HepG2 (cell line): ENCODE measurements around the gene OR8G1.

Experiments
- SP2 ChIP-seq: sonication (generic); formaldehyde crosslinking; IDR thresholded peaks from 2 replicates; pipeline ENCODE4 v1.5.1; 2020; ENCODE audit warnings: mild to moderate bottlenecking, missing genetic modification reagents
- TF ChIP-seq, protein P1 (sequence below): sonication (generic); formaldehyde crosslinking; conservative IDR thresholded peaks from 2 replicates; pipeline ENCODE4 v1.4.0; 2020; ENCODE audit warnings: missing genetic modification reagents

DNA sequence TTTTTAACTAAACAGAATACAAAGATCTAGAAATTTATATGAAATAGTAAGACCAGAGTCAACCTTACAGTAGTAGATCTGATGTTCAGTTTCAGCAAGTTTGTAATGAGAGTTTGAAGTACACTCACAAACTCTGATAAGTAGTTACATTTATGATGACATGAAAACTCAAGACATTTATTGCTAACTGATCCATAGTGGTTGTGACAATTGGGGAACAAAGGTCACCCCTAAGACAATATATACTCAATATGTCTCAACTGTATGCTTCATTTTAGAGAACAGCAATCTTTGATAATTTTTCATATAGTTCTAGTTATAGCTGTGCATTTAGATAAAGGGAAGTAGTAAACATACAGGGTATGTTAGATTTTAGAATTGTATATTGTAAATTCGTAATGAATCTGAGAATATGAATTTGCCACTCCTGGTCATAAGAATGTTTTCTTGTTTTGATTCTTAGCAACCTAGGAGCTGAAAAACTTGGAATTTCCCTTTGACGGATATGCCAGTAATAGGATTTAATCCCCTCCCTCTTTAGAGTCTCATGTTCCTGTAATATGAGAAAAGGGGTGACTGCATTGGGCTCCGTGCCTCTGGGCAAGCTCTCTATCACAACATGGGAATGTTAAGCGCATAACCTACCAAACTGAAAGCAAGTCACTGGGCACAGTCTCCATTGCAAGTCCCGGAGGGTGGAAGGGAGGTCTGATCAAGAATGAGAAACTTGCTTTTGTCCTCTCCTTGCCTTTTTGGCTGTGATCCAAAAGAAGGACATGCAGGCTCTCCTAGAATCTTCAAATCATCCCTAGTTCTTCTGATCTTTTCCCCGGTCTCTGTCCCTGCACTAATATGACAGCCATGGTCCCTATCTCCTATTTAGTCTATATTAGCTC, 46.4 kb upstream of the OR8G1 start:
- TF ChIP-seq, protein P1, sequence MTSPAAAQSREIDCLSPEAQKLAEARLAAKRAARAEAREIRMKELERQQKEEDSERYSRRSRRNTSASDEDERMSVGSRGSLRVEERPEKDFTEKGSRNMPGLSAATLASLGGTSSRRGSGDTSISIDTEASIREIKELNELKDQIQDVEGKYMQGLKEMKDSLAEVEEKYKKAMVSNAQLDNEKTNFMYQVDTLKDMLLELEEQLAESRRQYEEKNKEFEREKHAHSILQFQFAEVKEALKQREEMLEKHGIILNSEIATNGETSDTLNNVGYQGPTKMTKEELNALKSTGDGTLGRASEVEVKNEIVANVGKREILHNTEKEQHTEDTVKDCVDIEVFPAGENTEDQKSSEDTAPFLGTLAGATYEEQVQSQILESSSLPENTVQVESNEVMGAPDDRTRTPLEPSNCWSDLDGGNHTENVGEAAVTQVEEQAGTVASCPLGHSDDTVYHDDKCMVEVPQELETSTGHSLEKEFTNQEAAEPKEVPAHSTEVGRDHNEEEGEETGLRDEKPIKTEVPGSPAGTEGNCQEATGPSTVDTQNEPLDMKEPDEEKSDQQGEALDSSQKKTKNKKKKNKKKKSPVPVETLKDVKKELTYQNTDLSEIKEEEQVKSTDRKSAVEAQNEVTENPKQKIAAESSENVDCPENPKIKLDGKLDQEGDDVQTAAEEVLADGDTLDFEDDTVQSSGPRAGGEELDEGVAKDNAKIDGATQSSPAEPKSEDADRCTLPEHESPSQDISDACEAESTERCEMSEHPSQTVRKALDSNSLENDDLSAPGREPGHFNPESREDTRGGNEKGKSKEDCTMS, result no peak
- no peak for TF ChIP-seq SP2 (CRISPR knock-in tag)
